MM.1S (cell line): ENCODE data around the gene MIP.

Experiments
- EZH2 ChIP-seq: fragments of 300-600 bp; sonication (generic); optimal IDR thresholded peaks from 2 replicates; pipeline ENCODE3; 2017; ENCODE audit warnings: low read depth, mild to moderate bottlenecking, antibody characterized with exemption, low read length, mixed read lengths
- EZH2phosphoT487 ChIP-seq: fragments of 300-600 bp; sonication (generic); IDR thresholded peaks from 2 replicates; pipeline ENCODE4 v1.6.1; 2018; ENCODE audit warnings: antibody characterized with exemption, low read length
- TF ChIP-seq, protein P1 (sequence below): fragments of 300-600 bp; sonication (generic); IDR thresholded peaks from 2 replicates; pipeline ENCODE4 v1.5.1; 2016; ENCODE audit warnings: antibody characterized with exemption, low read length, mixed read lengths

DNA sequence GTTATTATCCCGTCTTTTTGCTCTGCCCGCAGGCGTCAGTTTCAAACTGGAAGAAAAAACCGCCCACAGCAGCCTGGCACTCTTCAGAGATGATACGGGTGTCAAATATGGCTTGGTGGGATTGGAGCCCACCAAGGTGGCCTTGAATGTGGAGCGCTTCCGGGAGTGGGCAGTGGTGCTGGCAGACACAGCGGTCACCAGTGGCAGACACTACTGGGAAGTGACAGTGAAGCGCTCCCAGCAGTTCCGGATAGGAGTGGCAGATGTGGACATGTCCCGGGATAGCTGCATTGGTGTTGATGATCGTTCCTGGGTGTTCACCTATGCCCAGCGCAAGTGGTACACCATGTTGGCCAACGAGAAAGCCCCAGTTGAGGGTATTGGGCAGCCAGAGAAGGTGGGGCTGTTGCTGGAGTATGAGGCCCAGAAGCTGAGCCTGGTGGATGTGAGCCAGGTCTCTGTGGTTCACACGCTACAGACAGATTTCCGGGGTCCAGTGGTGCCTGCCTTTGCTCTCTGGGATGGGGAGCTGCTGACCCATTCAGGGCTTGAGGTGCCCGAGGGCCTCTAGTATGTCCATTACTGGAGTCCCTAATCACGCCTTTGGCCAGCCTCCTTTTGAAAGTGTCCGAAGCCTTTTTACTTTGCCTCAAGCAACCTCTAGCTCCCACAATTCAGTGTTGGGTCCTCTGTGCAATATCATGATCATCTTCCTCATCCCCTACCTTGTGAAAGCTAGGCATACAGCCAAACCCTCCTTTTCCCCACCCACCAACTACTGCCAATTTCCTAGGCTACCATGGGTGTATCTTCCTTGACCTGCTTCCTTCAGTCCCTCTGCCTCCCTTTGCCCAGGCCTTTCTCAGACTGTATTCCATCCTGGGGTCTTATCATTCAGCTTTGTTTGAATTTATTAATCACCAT is 14.8 kb upstream of the MIP start:
- TF ChIP-seq, protein P1, sequence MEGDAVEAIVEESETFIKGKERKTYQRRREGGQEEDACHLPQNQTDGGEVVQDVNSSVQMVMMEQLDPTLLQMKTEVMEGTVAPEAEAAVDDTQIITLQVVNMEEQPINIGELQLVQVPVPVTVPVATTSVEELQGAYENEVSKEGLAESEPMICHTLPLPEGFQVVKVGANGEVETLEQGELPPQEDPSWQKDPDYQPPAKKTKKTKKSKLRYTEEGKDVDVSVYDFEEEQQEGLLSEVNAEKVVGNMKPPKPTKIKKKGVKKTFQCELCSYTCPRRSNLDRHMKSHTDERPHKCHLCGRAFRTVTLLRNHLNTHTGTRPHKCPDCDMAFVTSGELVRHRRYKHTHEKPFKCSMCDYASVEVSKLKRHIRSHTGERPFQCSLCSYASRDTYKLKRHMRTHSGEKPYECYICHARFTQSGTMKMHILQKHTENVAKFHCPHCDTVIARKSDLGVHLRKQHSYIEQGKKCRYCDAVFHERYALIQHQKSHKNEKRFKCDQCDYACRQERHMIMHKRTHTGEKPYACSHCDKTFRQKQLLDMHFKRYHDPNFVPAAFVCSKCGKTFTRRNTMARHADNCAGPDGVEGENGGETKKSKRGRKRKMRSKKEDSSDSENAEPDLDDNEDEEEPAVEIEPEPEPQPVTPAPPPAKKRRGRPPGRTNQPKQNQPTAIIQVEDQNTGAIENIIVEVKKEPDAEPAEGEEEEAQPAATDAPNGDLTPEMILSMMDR = no peak
- TF ChIP-seq EZH2 (no peak), EZH2phosphoT487 (no peak)
